T-helper 1 cell treated with Interleukin-12 subunit alpha and Interleukin-12 subunit beta and Interleukin-4 antibody, amounts not matched to agents 30 μg/mL and 1 μg/mL, for 36 hours (primary cell): ENCODE data around the gene PRORP.
"Not testable (repeated sequence)": the region's sequence is repeated elsewhere in the genome, so short reads cannot be mapped to it uniquely, and the experiment has no call there.

Experiments used
- H3K27ac Mint-ChIP-seq: one replicate; pipeline ENCODE4 v1.8.0; 2021; ENCODE audit warnings: mild to moderate bottlenecking, mixed read lengths
- H3K27me3 Mint-ChIP-seq: one replicate; pipeline ENCODE4 v1.8.0; 2021; ENCODE audit warnings: low read depth, mixed read lengths
- H3K36me3 Mint-ChIP-seq: one replicate; pipeline ENCODE4 v1.8.0; 2021; ENCODE audit warnings: low read depth, mixed read lengths
- H3K4me1 Mint-ChIP-seq: one replicate; pipeline ENCODE4 v1.8.0; 2021; ENCODE audit warnings: low read depth, mixed read lengths
- H3K4me3 Mint-ChIP-seq: one replicate; pipeline ENCODE4 v1.8.0; 2021; ENCODE audit warnings: mild to moderate bottlenecking, moderate library complexity, mixed read lengths
- H3K9me3 Mint-ChIP-seq: one replicate; pipeline ENCODE4 v1.8.0; 2021; ENCODE audit warnings: mixed read lengths

The PRORP gene

DNA sequence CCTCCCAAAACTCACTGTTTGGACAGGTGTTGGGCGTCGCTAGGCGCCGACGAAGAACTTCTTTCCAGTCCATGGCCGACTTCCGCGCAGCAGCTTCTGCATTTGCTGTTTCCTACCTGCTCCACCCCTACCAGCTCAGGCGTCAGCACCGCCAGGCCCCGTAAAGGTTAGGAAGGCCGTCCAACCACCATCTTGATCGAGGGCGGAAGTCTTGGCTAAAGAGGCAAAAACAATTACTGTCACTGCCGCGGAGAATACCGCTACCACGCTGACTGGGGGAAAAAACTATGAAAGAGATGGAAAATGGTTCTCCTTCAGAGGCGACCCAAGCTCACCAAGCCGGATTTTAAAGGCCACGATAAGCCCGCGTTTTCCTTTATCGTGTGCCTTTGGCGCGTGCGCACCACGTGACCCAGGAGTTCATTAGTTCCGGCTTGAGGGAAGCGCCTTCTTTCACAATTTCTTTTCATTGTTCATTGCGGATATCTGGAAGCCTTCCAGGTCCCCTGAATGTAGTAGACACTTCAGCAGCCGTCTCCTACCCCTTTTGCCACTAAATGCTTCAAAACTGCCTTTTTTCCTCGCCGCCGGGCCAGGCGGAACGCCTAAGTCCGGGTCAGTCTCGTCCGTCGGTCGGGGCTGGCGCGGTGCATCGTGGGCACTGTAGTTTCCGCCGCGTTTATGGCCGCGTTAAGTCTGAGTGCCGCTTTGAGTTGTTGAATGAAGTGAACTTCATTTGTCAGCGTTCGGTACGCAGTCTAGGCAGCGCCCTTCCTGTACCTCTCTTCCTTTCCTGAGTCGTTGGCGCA is at the start of gene PRORP, which contains the start of gene PPP2R3C:
PRORP (plus strand) TSS at position 666 of the 809 bp plus-strand sequence. CDS start 694 bp downstream, outside the sequence.
PPP2R3C (minus strand) TSS at position 104 of the 809 bp plus-strand sequence; CDS start at position 73, 31 bp downstream.
- Mint-ChIP-seq H3K27me3 (no peaks in the 10 kb centered on the region), H3K4me3 (peak within 1 kb of the TSS; percentile 90), H3K4me1 (peaks cover 43% of the 10 kb centered on the region), H3K9me3 (no peaks in the 10 kb centered on the region), H3K36me3 (peaks cover 28% of the 10 kb centered on the region), H3K27ac (peak within 1 kb of the TSS; percentile 99)

DNA sequence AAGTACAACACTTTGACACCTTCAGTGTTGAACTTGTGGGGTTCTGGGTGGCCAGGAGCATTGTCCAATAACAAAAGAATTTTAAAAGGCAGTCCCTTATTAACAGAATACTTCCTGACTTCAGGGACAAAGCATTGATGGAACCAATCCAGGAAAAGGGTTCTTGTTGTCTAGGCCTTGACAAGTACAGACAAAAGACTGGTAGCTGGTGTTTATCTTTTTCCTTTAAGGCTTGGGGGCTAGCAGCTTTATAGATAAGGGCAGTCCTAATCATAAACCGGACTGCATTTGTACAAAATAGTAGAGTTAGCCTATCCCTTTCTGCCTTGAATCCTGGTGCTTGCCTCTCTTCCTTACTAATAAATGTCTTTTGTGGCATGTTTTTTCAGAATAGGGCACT is 48.9 kb upstream of the PRORP start:
- no peaks in the 10 kb centered on the region for H3K9me3 Mint-ChIP-seq
- peaks cover 23% of the 10 kb centered on the region for H3K36me3 Mint-ChIP-seq
- no peak overlapping the region for H3K27ac Mint-ChIP-seq
- H3K4me1 Mint-ChIP-seq: no peaks in the 10 kb centered on the region
- no peaks in the 10 kb centered on the region for H3K27me3 Mint-ChIP-seq
- no peak overlapping the region for H3K4me3 Mint-ChIP-seq

DNA sequence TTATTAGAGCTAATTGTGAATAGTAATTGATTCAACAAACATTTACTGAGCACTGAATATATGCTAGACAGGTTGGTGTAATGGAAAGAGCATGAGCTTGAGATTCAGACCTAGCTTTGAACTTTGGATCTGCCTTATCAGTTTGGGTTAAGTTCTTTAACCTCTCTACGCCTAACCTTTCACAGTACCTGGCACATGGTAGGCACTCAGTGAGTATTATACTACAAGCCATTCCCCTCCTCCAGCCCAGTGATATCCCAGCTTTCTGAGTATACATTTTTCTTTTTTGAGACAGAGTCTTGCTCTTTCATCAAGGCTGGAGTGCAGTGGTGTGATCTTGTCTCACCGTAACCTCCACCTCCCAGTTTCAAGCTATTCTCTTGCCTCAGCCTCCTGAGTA is 44.3 kb upstream of the PRORP start:
- H3K9me3 Mint-ChIP-seq: no peaks in the 10 kb centered on the region
- H3K4me3 Mint-ChIP-seq: no peak overlapping the region
- H3K27ac Mint-ChIP-seq: no peak overlapping the region
- no peaks in the 10 kb centered on the region for H3K4me1 Mint-ChIP-seq
- H3K27me3 Mint-ChIP-seq: no peaks in the 10 kb centered on the region
- H3K36me3 Mint-ChIP-seq: peaks cover 15% of the 10 kb centered on the region

DNA sequence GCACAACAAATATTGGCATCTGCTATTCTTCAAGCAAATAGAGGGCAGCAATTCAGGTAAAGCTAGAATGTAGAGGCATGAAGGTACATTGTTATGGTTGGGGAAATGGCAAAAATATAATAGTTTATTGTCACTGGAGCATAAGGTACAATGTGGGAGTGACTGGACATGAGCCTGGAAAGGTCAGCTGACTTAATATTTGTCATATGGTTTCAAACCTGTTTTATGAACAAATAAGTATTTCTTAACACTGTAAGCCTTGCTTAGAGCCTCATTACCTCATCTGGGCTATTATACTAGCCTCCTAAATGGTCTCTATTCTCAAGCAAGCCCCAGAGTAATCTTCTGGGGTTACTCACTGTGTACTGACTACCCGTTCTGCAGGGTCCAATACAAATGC is 42.6 kb upstream of the PRORP start:
- peaks cover 17% of the 10 kb centered on the region for H3K36me3 Mint-ChIP-seq
- no peaks in the 10 kb centered on the region for H3K9me3 Mint-ChIP-seq
- H3K4me3 Mint-ChIP-seq: no peak overlapping the region
- no peaks in the 10 kb centered on the region for H3K27me3 Mint-ChIP-seq
- no peaks in the 10 kb centered on the region for H3K4me1 Mint-ChIP-seq
- no peak overlapping the region for H3K27ac Mint-ChIP-seq

DNA sequence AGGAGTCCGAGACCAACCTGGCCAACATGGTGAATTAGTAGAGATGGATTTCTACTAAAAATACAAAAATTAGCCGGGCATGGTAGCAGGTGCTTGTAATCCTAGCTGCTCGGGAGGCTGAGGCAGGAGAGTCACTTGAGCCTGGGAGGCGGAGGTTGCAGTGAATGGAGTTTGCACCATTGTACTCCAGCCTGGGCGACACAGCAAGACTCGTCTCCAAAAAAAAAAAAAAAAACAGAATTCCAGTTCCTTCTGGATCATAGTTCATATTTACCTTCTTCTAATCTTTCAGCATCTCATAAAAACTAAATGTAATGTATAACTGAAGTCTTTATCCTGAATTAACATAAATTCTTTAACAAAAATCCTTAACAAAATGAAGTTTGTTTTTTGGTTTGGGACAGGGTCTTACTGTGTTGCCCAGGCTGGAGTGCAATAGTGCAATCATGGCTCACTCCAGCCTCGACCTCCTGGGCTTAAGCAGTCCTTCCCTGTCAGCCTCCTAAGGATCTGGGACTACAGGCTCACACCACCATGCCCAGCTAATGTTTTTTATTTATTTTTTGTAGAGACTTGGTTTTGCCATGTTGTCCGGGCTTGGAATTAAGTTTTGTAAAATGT is 38.7 kb upstream of the PRORP start:
- Mint-ChIP-seq H3K9me3 (no peaks in the 10 kb centered on the region), H3K4me3 (no peak overlapping the region), H3K27me3 (no peaks in the 10 kb centered on the region), H3K27ac (no peak overlapping the region), H3K4me1 (no peaks in the 10 kb centered on the region), H3K36me3 (peaks cover 26% of the 10 kb centered on the region)

DNA sequence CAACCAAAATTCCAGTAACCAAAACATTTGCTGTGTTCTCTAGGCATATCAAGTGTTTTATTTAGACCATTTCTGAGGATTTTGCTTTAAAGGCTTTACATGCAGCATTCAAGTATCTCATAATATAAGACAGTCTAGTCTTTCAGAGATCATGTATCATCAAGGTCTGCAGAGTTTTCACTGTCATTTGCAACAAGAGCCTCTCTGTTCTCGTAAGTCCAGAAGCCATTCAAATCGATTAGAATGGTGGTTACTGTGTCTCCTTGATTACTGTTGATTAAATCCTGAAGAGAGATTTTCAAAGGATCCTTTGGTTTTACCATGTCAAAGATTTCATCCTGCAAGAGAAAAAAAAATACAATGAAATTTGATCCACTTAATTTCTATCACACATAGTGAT is 36.9 kb upstream of the PRORP start:
- no peak overlapping the region for H3K27ac Mint-ChIP-seq
- H3K9me3 Mint-ChIP-seq: no peaks in the 10 kb centered on the region
- peaks cover 26% of the 10 kb centered on the region for H3K36me3 Mint-ChIP-seq
- no peak overlapping the region for H3K4me3 Mint-ChIP-seq
- H3K27me3 Mint-ChIP-seq: no peaks in the 10 kb centered on the region
- no peaks in the 10 kb centered on the region for H3K4me1 Mint-ChIP-seq

DNA sequence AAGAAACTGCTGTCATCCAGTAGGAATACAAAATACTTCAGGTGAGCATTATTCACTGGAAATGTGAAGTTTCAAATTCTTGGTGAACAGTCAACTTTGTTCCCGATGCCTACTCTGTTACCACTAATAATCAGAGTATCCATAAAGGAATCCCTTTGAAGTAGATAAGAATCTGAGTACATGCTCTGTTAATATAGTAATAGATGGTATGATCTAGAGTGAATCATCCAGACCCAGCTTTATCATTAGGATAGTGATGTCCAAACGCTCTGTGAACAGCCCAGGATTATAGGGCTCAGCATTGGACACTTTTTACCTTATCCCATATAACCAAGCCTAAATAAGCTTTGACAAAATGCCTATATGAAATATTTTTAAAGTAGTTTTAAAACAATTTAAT is 33.8 kb upstream of the PRORP start:
- Mint-ChIP-seq H3K27ac (no peak overlapping the region), H3K4me3 (no peak overlapping the region), H3K36me3 (peaks cover 33% of the 10 kb centered on the region), H3K27me3 (no peaks in the 10 kb centered on the region), H3K9me3 (no peaks in the 10 kb centered on the region), H3K4me1 (no peaks in the 10 kb centered on the region)

DNA sequence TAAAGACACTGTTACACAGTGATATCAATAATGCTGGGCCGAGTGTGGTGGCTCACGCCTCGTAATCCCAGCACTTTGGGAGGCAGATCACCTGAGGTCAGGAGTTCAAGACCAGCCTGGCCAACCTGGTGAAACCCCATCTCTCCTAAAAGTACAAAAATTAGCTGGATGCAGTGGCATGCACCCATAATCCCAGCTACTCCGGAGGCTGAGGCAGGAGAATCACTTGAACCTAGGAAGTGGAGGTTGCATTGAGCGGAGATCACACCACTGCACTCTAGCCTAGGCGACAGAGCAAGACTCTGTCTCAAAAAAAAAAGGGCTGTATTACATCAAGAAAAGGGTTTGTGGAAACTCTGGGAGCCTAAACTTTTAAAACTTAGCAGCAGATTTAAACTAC is 27.7 kb upstream of the PRORP start:
- H3K9me3 Mint-ChIP-seq, H3K27me3 Mint-ChIP-seq, H3K4me3 Mint-ChIP-seq, H3K27ac Mint-ChIP-seq, H3K4me1 Mint-ChIP-seq: not testable (repeated sequence)
- H3K36me3 Mint-ChIP-seq: peaks cover 32% of the 10 kb centered on the region

DNA sequence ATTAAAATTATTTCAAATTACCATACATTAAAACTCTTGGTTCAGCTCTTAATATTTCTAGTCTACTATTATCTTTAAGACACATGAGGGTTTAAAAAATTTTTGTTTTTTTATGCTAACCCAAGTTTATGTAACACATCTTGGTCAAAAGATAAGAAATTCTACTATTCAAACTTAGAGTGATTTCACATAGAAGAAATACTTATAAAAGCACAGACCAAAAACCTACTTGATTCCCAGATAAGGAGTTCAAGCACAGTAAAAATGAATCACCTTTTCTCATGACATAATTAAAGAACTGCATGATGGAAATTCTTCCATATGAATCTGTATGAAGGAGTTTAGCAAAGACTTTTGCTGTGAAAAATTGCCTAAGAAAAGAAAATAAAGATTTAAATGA is 14.5 kb upstream of the PRORP start:
- H3K36me3 Mint-ChIP-seq: peaks cover 44% of the 10 kb centered on the region
- H3K27ac Mint-ChIP-seq: no peak overlapping the region
- H3K4me1 Mint-ChIP-seq: peaks cover 4% of the 10 kb centered on the region
- H3K27me3 Mint-ChIP-seq: no peaks in the 10 kb centered on the region
- no peaks in the 10 kb centered on the region for H3K9me3 Mint-ChIP-seq
- no peak overlapping the region for H3K4me3 Mint-ChIP-seq

DNA sequence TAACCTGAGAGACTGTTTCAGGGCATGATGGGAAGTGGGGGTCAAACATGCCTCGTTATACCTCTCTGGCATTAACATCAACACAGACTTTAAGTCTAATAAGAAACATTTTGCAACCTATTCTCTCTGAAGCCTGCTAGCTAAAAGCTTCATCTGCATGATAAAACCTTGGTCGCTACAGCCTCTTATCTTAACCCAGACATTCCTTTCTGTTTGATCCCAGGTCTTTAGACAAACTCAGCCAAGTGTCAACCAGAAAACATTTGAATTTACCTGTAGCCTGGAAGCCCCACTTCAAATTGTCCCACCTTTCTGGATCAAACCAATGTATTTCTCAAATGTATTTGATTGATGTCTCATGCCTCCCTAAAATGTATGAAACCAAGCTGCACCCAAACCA is 9.7 kb upstream of the PRORP start:
- H3K27me3 Mint-ChIP-seq: no peaks in the 10 kb centered on the region
- peaks cover 50% of the 10 kb centered on the region for H3K36me3 Mint-ChIP-seq
- H3K4me3 Mint-ChIP-seq: no peak overlapping the region
- H3K9me3 Mint-ChIP-seq: no peaks in the 10 kb centered on the region
- H3K4me1 Mint-ChIP-seq: peaks cover 12% of the 10 kb centered on the region
- no peak overlapping the region for H3K27ac Mint-ChIP-seq

DNA sequence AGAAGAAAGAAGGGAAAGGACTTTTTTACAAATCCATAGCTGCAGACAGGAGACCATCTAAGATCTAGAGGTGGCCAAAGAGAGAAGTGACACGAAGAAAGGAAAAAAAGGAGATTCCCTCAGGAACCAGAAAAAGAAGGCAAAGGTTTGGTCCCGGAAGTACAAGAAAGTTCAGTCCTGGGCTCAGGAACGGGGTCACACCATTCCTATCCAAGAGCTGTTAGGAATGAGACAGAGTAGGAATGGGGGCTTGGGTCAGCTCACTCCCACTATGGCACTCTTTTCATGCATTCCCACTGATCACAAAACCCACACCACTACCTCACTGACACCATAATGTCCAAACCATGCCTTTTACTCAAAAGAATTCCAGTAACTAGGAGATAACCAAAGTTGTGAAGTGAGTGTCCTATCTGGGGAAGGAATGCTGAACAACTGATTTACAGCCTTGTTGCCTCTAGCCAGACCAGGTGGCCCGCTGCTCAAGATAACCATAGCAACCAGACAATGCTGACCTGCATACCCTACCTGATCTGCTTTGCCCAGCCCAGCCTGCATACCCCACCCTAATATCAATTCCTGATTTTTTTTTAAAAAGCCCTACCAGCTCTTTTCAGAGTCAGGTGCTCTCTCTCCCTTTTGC is 8.9 kb upstream of the PRORP start:
- peaks cover 16% of the 10 kb centered on the region for H3K4me1 Mint-ChIP-seq
- H3K27ac Mint-ChIP-seq: no peak overlapping the region
- H3K36me3 Mint-ChIP-seq: peaks cover 51% of the 10 kb centered on the region

DNA sequence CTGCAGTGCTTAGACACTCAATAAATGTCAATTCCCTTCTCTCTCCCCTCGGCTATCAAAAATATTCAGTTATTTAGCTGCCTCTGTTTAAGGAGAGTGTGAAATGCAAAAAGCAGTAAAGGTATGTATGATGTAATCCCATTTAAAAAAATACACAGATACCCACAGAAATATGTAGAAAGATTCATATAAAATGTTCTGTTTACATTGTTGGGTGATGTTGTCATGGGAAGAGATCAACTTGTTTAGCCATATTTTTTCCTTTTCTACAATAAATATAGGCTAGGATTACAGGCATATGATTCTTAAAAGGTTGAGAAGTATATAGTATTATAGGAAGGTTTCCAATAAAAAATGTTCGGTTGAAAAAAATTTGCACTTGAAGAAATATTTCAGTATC is 8.3 kb upstream of the PRORP start:
- Mint-ChIP-seq H3K4me3 (no peak overlapping the region), H3K4me1 (peaks cover 16% of the 10 kb centered on the region), H3K9me3 (no peaks in the 10 kb centered on the region), H3K27me3 (no peaks in the 10 kb centered on the region), H3K36me3 (peaks cover 51% of the 10 kb centered on the region), H3K27ac (no peak overlapping the region)

More for the DNA sequence above, 8.9 kb upstream of the PRORP start:
- Mint-ChIP-seq H3K9me3 (no peaks in the 10 kb centered on the region), H3K27me3 (no peaks in the 10 kb centered on the region), H3K4me3 (no peak overlapping the region)

DNA sequence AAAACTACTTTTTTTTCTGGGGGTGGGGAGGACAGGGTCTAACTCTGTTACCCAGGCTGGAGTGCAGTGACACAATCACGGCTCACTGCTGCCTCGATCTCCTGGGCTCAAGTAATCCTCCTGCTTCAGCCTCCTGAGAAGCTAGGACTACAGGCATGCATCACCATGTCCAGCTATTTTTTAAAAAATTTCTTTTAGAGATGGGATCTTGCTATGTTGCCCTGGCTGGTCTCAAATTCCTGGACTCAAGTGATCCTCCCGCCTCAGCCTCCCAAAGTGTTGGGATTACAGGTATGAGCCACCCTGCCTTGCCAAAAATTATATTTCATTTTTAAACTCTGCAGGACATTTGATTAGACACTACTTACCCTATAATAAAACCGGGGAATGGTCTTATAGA is 6.1 kb upstream of the PRORP start:
- H3K27ac Mint-ChIP-seq: no peak overlapping the region
- H3K36me3 Mint-ChIP-seq: peaks cover 43% of the 10 kb centered on the region
- no peaks in the 10 kb centered on the region for H3K27me3 Mint-ChIP-seq
- H3K4me3 Mint-ChIP-seq: no peak overlapping the region
- peaks cover 22% of the 10 kb centered on the region for H3K4me1 Mint-ChIP-seq
- no peaks in the 10 kb centered on the region for H3K9me3 Mint-ChIP-seq

DNA sequence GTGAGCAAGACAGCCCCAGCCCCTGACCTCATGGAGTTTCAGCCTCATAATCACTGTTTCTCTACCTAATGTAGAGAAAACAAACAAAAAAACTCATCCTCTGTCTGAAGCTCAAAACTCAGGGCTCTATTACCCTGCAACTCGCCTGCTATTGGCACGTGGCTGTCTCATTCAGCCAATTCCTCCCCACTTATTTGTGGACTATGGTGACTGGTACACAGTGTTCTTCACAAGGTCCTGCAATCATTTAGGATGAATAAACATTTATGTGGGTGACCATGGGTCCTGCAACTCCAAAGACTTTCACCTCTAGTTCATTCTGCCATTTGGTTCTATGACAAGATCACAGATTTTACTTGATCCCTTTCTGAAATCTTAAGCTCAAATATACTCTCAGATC is 5.2 kb upstream of the PRORP start:
- H3K4me1 Mint-ChIP-seq: peaks cover 22% of the 10 kb centered on the region
- peaks cover 35% of the 10 kb centered on the region for H3K36me3 Mint-ChIP-seq
- H3K27ac Mint-ChIP-seq: peak overlapping the region; percentile 38
- H3K9me3 Mint-ChIP-seq: no peaks in the 10 kb centered on the region
- H3K4me3 Mint-ChIP-seq: no peak overlapping the region
- no peaks in the 10 kb centered on the region for H3K27me3 Mint-ChIP-seq
